Effector memory CD8-positive, alpha-beta T cell (primary cell): ENCODE data around the gene CKAP2.

Source experiments
- ATAC-seq: fragments of 150-1000 bp; cut with Tn5 transposase; replicated peaks from 2 replicates; pipeline ENCODE4 v1.10.0; 2021; ENCODE audit warnings: mild to moderate bottlenecking, moderate library complexity
- DNase-seq, 3 experiments: peaks; one replicate each; pipeline ENCODE4 v3.0.0; 2021
- H3K27ac Mint-ChIP-seq, 2 donors: one replicate each; pipeline ENCODE4 v1.8.0; 2022; ENCODE audit warnings: mild to moderate bottlenecking in 2 of 2, mixed read lengths in 2 of 2, moderate library complexity in 2 of 2
- H3K27me3 Mint-ChIP-seq, 2 donors: one replicate each; pipeline ENCODE4 v1.8.0; 2022; ENCODE audit warnings: mixed read lengths in 2 of 2
- H3K36me3 Mint-ChIP-seq: one replicate; pipeline ENCODE4 v1.8.0; 2022; ENCODE audit warnings: mild to moderate bottlenecking, moderate library complexity, mixed read lengths; ENCODE audit not compliant: insufficient read depth
- H3K4me1 Mint-ChIP-seq, 2 donors: one replicate each; pipeline ENCODE4 v1.8.0; 2022; ENCODE audit warnings: low read depth in 2 of 2, mixed read lengths in 2 of 2
- H3K4me3 Mint-ChIP-seq, 2 donors: one replicate each; pipeline ENCODE4 v1.8.0; 2022; ENCODE audit warnings: mild to moderate bottlenecking in 2 of 2, mixed read lengths in 2 of 2, moderate library complexity in 2 of 2
- H3K9me3 Mint-ChIP-seq, 2 donors: one replicate each; pipeline ENCODE4 v1.8.0; 2022; ENCODE audit warnings: mixed read lengths in 2 of 2

The CKAP2 gene

DNA sequence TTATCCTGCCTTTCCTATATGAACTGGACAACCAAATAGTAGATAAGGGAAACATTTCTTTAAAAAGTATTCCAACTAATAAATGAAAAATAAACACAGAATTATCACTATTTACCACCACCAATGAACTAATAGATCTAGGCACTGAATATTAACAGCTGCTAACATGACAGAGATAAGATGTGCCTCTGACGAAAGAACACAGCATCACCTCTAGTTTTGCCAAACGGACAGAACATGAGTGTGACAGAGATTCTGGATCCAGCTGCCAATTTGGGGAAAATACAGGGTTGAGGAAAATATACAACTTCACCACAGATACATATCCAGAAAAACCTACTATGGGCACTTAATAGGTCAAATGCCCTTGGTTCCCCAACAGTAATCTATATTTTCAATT lies 22.8 kb upstream of the CKAP2 start:
- no peak overlapping the region for H3K4me3 Mint-ChIP-seq
- ATAC-seq = no peak

GRCh38 chr13:52446265-52446664 lies 9.0 kb upstream of the CKAP2 start:
- DNase-seq (no peak), ATAC-seq (no peak)
- H3K27ac Mint-ChIP-seq = no peak overlapping the region
- H3K4me3 Mint-ChIP-seq = no peak overlapping the region
- H3K9me3 Mint-ChIP-seq = no peaks in the 10 kb centered on the region
- peaks cover 20 to 46% of the 10 kb centered on the region in 2 donors for H3K4me1 Mint-ChIP-seq
- H3K36me3 Mint-ChIP-seq = peaks cover 29% of the 10 kb centered on the region
- H3K27me3 Mint-ChIP-seq = no peaks in the 10 kb centered on the region

More for the DNA sequence above, 22.8 kb upstream of the CKAP2 start:
- Mint-ChIP-seq H3K36me3 (peaks cover 80% of the 10 kb centered on the region), H3K4me1 (peaks cover 2 to 6% of the 10 kb centered on the region in 2 donors), H3K9me3 (no peaks in the 10 kb centered on the region), H3K27ac (no peak overlapping the region), H3K27me3 (no peaks in the 10 kb centered on the region)
- no peak for DNase-seq

DNA sequence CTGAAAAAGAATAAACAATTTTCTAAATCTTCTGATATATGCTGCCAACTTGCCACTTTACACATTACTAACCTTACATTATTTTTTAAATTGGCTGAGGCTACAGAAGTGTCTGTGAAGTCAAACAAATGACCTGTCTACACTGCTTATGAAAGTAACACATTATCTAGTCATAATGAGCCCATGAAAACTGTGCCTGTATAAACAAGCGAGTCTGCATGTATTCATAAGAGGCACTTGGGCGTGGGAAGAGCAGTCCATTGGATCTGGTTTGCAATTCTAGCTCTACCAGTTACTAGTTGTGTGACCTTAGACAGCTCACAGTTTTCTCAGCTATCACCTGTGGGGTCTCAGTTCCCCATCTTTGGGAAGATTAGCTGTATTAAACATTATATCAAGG lies 7.9 kb upstream of the CKAP2 start:
- ATAC-seq = no peak
- peaks cover 20 to 43% of the 10 kb centered on the region in 2 donors for H3K4me1 Mint-ChIP-seq
- DNase-seq = no peak
- no peaks in the 10 kb centered on the region for H3K9me3 Mint-ChIP-seq
- peaks cover 23% of the 10 kb centered on the region for H3K36me3 Mint-ChIP-seq
- no peak overlapping the region for H3K4me3 Mint-ChIP-seq
- no peaks in the 10 kb centered on the region for H3K27me3 Mint-ChIP-seq
- no peak overlapping the region for H3K27ac Mint-ChIP-seq

GRCh38 chr13:52447815-52448552 lies 7.3 kb upstream of the CKAP2 start:
- peaks cover 20 to 37% of the 10 kb centered on the region in 2 donors for H3K4me1 Mint-ChIP-seq
- no peak for DNase-seq
- peak overlapping the region; percentile 49 to 91 for H3K27ac Mint-ChIP-seq

DNA sequence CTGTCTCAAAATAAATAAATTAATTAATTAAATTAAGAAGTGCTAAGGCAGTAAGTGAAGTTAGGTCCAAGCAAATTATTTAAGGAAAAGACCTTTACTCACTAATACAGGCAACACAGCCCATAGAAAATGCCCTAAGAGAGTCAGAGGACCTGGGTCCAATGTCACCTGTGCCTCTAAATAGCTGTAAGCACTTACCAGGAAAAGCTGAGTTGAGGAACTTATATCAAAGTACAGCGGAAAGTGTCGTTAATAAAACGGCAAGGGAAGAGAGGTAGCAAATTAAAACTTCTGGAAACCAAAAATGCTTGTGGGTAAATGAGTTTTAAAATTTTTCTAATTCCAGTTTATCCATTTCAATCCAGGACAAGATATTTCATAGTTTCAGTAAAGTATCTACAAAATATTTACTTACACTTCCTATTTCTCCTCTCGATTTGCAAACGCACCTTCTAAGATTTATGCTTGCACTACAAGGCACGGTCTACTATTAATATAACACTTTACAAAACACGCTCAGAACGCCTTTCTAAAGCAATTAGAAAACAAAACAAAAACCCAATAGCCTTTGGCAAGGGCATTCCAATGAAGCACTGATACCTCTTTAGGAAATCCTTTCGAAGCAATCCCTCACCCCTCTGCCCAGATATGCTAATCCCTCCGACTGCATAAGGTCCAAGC lies 5.8 kb upstream of the CKAP2 start:
- ATAC-seq = no peak
- peaks cover 22 to 31% of the 10 kb centered on the region in 2 donors for H3K4me1 Mint-ChIP-seq
- no peaks in the 10 kb centered on the region for H3K9me3 Mint-ChIP-seq
- peaks cover 28% of the 10 kb centered on the region for H3K36me3 Mint-ChIP-seq
- H3K4me3 Mint-ChIP-seq = peak overlapping the region; percentile 87 to 88
- peak overlapping the region; percentile 91 to 92 for H3K27ac Mint-ChIP-seq
- no peaks in the 10 kb centered on the region for H3K27me3 Mint-ChIP-seq
- DNase-seq = no peak

More at GRCh38 chr13:52447815-52448552, 7.3 kb upstream of the CKAP2 start:
- no peaks in the 10 kb centered on the region for H3K27me3 Mint-ChIP-seq
- ATAC-seq = no peak
- H3K4me3 Mint-ChIP-seq = peak overlapping the region in 1 of 2 donors; percentile 88
- no peaks in the 10 kb centered on the region for H3K9me3 Mint-ChIP-seq
- peaks cover 23% of the 10 kb centered on the region for H3K36me3 Mint-ChIP-seq

DNA sequence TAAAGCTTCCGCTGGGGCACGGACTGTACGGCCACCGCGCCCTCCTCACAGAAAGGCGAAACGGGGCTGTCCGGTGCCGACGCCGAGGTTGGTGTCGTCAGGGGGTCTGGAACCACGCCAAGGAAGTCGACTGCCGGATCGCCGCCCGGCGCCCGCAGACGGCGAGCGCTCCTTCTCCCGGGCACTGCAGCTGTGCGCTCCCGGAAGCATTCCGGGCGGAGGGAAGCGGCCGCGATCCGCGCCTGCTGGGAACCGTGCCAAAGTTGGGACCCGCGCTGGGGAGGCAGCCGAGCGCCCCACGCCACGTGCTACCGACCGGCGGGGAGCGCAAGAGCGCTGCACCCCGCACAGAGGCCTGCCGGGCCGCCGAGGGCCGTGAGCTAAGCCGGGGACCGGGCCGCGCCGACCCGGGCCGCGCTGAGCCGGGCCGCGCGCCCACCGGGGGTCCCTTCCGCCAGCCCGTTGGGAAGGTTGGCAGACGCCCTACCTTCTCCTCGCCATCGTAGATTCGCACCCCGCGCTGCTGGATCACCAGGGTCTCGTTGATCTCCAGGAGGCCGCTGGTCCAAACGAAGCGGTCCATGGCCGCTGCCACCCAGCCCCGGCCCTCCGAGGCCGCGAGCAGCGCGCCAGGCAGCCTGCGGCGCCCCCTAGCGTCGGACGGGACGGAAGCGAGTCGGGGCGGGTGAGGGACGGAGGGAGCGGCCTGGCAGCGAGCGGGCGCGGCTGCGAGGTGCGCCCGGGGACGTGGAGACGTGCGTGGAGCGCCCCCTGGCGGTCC lies 5.1 kb upstream of the CKAP2 start, which contains the start of gene VPS36:
Gene VPS36 (minus strand): TSS at position 623 of the 781 bp plus-strand sequence. CDS start 40 bp downstream, at position 583.
- DNase-seq (peak; percentile 93 to 98 (median 95)), ATAC-seq (peak; percentile 69)
- Mint-ChIP-seq H3K27ac (peak within 1 kb of the TSS; percentile 91 to 92), H3K4me3 (peak within 1 kb of the TSS; percentile 87 to 88), H3K4me1 (peaks cover 26 to 39% of the 10 kb centered on the region in 2 donors), H3K36me3 (peaks cover 31% of the 10 kb centered on the region), H3K9me3 (no peaks in the 10 kb centered on the region), H3K27me3 (no peaks in the 10 kb centered on the region)

- Mint-ChIP-seq H3K9me3 (no peaks in the 10 kb centered on the region), H3K36me3 (peaks cover 32% of the 10 kb centered on the region), H3K4me3 (peak overlapping the region; percentile 87 to 88), H3K27ac (peak overlapping the region; percentile 91 to 92), H3K4me1 (peaks cover 26 to 40% of the 10 kb centered on the region in 2 donors), H3K27me3 (no peaks in the 10 kb centered on the region)
- DNase-seq = no peak
- no peak for ATAC-seq
These were observed 4.5 kb upstream of the CKAP2 start for GRCh38 chr13:52450793-52451116.

DNA sequence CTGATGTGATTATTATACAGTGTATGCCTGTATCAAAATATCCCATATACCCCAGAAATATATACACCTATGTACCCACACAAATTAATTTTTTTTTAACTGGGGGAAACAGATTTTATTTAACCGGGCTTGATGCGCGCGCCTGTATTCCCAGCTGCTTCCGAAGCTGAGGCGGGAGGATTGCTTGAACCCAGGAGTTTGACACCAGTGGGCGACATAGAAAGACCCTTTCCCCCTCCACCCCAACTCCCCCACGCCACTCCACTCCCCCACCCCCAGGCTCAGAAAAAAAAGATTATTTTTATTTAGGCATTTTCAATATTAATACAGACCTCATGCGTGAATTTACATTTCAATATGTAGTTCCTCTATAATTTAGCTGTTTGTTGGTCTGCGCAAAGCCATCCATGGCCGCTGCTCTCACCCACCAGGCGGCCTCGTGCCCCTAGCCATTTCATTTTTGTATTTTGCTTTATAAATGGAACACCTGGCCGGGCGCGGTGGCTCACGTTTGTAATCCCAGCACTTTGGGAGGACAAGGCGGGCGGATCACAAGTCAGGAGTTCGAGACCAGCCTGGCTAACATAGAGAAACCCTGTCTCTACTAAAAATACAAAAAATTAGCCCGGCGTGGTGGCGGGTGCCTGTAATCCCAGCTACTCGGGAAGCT lies 4.0 kb upstream of the CKAP2 start:
- H3K36me3 Mint-ChIP-seq = peaks cover 37% of the 10 kb centered on the region
- H3K4me3 Mint-ChIP-seq = peak overlapping the region; percentile 87 to 88
- H3K27ac Mint-ChIP-seq = peak overlapping the region in 1 of 2 donors; percentile 91
- H3K27me3 Mint-ChIP-seq = no peaks in the 10 kb centered on the region
- H3K9me3 Mint-ChIP-seq = no peaks in the 10 kb centered on the region
- ATAC-seq (no peak), DNase-seq (no peak)
- peaks cover 28 to 44% of the 10 kb centered on the region in 2 donors for H3K4me1 Mint-ChIP-seq

GRCh38 chr13:52452470-52452869 lies 2.8 kb upstream of the CKAP2 start:
- Mint-ChIP-seq H3K27me3 (no peaks in the 10 kb centered on the region), H3K4me1 (peaks cover 32 to 48% of the 10 kb centered on the region in 2 donors), H3K27ac (no peak overlapping the region), H3K4me3 (no peak overlapping the region), H3K36me3 (peaks cover 45% of the 10 kb centered on the region), H3K9me3 (no peaks in the 10 kb centered on the region)
- ATAC-seq = no peak
- no peak for DNase-seq

- H3K9me3 Mint-ChIP-seq = no peaks in the 10 kb centered on the region
- H3K4me3 Mint-ChIP-seq = peak overlapping the region; percentile 92 to 93
- peak overlapping the region; percentile 96 to 99 for H3K27ac Mint-ChIP-seq
- H3K4me1 Mint-ChIP-seq = peaks cover 22 to 32% of the 10 kb centered on the region in 2 donors
- peaks cover 43% of the 10 kb centered on the region for H3K36me3 Mint-ChIP-seq
- ATAC-seq (peak; percentile 6), DNase-seq (peak; percentile 16 to 23 (median 21))
- H3K27me3 Mint-ChIP-seq = no peaks in the 10 kb centered on the region
These were observed 839 bp upstream of the CKAP2 start for GRCh38 chr13:52454459-52454819.

DNA sequence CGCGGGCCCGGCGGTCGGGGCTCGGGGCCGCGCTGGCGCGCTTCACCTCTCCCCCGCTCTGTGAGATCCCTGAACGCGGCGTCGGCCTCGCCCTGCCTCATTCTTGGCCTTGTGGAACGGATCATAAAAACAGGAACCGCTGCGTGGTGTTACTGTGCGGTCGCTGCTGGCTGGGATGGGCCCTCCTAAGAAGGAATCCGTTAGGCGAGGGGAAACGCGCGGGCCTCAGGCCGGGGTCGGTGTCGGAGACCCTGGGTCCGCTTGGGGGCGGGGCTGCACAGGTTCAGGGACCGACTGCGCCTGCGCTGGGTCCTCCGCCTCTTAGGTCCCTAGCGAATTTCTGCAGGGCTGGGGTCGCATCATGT lies 381 bp downstream of the CKAP2 start:
- peak; percentile 48 to 57 (median 55) for DNase-seq
- Mint-ChIP-seq H3K4me3 (peak overlapping the region; percentile 92 to 93), H3K36me3 (peaks cover 42% of the 10 kb centered on the region), H3K4me1 (peaks cover 20 to 28% of the 10 kb centered on the region in 2 donors), H3K27ac (peak overlapping the region; percentile 96 to 99), H3K27me3 (no peaks in the 10 kb centered on the region), H3K9me3 (no peaks in the 10 kb centered on the region)
- ATAC-seq = peak; percentile 25

- no peak for ATAC-seq
- peaks cover 65% of the 10 kb centered on the region for H3K36me3 Mint-ChIP-seq
- no peaks in the 10 kb centered on the region for H3K27me3 Mint-ChIP-seq
- DNase-seq = no peak
- H3K4me3 Mint-ChIP-seq = no peak overlapping the region
- H3K27ac Mint-ChIP-seq = no peak overlapping the region
- H3K9me3 Mint-ChIP-seq = no peaks in the 10 kb centered on the region
- H3K4me1 Mint-ChIP-seq = peaks cover 22 to 28% of the 10 kb centered on the region in 2 donors
These were observed 4.4 kb downstream of the CKAP2 start for GRCh38 chr13:52459668-52460067.

DNA sequence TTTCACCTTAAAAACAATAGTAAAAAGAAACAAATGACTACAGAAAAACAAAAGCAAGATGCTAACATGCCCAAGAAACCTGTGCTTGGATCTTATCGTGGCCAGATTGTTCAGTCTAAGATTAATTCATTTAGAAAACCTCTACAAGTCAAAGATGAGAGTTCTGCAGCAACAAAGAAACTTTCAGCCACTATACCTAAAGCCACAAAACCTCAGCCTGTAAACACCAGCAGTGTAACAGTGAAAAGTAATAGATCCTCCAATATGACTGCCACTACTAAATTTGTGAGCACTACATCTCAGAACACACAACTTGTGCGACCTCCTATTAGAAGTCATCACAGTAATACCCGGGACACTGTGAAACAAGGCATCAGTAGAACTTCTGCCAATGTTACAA lies 6.0 kb downstream of the CKAP2 start:
- no peak overlapping the region for H3K4me3 Mint-ChIP-seq
- H3K4me1 Mint-ChIP-seq = peaks cover 17 to 18% of the 10 kb centered on the region in 2 donors
- peak; percentile 32 for ATAC-seq
- no peaks in the 10 kb centered on the region for H3K9me3 Mint-ChIP-seq
- H3K27ac Mint-ChIP-seq = peak overlapping the region in 1 of 2 donors; percentile 23
- DNase-seq = no peak
- peaks cover 61% of the 10 kb centered on the region for H3K36me3 Mint-ChIP-seq
- no peaks in the 10 kb centered on the region for H3K27me3 Mint-ChIP-seq
